ENCODE results near the gene WDR47.

- TF ChIP-seq CTCF (IDR thresholded peaks at IDR 0.05 in 2 of 3, conservative IDR thresholded peaks at IDR 0.05 in 1 of 3; ENCODE audit: borderline replicate concordance in 1 of 3, insufficient read depth in 1 of 3, low read depth in 2 of 3, low read length in 2 of 3): no peak
- TF ChIP-seq FOSL1 (IDR thresholded peaks at IDR 0.05; ENCODE audit: low read depth): no peak
- TF ChIP-seq POLR2AphosphoS5 (IDR thresholded peaks at IDR 0.05; ENCODE audit: low read depth, low read length): no peak
- no peak for TF ChIP-seq EZH2 (IDR thresholded peaks at IDR 0.05)
- no peak for TF ChIP-seq SP1 (IDR thresholded peaks at IDR 0.05; ENCODE audit: low read depth)
- no peak for TF ChIP-seq POLR2A (IDR thresholded peaks at IDR 0.05; ENCODE audit: borderline replicate concordance, extremely low read depth, insufficient read depth, insufficient read length)
- TF ChIP-seq SIN3A (IDR thresholded peaks at IDR 0.05; ENCODE audit: low read depth): no peak
- no peak for TF ChIP-seq ZFX (IDR thresholded peaks at IDR 0.05)
- TF ChIP-seq JUND (IDR thresholded peaks at IDR 0.05): no peak
- no peak for TF ChIP-seq ZNF274 (IDR thresholded peaks at IDR 0.05; ENCODE audit: low read depth, low read length)
- TF ChIP-seq REST (IDR thresholded peaks at IDR 0.05; ENCODE audit: low read depth): no peak
Observed at GRCh38 chr1:109024646-109025045, 17.3 kb downstream of the WDR47 start.
